ENCODE results near the gene HOXA3. TPM values are rescaled to one million over a fixed set of nuclear protein-coding genes. Genes with fewer than 3 reads are reported as not detected.

Gene HOXA3
- total RNA-seq, 4 donors from 2014 or later, result 5.5 to 19.9 (median 6.2) TPM

DNA sequence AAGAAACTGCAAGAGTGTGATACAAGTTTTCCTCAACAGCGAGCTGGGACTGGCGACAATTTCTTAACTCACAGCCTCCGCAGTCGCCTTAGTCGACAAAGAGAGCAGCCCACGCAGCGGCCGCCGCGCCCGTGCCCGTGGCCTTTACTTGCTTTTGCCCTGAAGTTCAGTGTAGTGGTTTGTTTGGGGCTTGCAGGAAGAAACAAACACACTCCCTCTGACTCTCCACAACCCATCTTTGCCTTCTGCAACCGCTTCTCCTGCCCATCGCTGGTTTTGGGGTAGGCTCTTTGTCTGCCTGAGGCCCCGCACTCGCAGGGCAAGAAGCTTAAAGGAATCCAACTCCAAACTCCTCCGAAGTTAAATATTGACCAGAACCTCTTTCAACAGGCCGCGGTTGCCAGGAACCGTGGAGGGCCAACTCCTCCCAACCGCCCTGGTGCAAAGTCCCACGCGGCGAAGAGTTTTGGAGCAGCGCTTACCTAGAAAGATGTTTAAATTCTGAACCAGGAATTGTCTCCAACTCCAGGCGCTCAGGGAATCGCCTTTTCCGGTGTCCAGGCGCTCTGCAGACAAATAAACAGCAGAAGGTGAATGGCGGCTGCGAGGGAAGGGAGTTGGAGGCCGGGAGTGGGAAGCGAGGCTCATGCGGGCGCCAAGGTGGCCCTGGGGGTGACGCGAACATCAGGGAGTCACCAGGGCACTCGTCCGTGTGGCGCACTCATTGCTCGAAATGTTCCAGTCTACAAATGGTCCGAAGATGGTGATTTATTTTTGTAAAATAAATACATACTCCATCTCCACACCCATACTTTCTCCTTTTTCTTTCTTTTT lies 30.1 kb downstream of the HOXA3 start:
- Histone ChIP-seq H3K27ac (no peak overlapping the region), H3K4me1 (no peaks in the 10 kb centered on the region), H3K4me3 (no peak overlapping the region), H3K36me3 (no peaks in the 10 kb centered on the region), H3K27me3 (no peaks in the 10 kb centered on the region), H3K9me3 (no peaks in the 10 kb centered on the region)
- 85% methylated on average over 42 of the region's 42 CpGs for WGBS
- no peak for TF ChIP-seq CTCF (IDR thresholded peaks at IDR 0.05)
- no peak for TF ChIP-seq POLR2A (IDR thresholded peaks at IDR 0.05)
- no peak for TF ChIP-seq POLR2AphosphoS5 (IDR thresholded peaks at IDR 0.05)
- no peak for TF ChIP-seq EP300 (IDR thresholded peaks at IDR 0.05)
- DNase-seq (ENCODE audit: low spot score in 2 of 2), result no peak

DNA sequence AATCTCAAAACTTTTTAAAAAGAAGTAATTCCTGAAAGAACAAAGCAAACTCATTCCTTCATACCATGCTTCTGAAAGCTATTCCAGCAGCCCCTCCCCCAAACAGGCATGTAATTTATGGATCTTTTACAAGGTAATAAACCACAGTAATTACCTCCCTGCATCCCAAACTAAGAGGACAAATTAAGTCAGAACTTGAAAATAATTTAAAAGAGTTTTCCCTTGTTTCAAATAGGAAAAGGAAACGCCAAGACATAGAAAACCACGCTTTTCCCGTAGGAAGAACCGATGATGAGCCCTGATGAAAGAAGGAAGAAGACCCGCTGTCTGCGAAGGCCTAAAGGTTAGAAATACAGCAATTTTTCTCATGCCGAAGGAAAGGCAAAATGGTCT lies 30.7 kb downstream of the HOXA3 start:
- no peak for TF ChIP-seq EP300 (IDR thresholded peaks at IDR 0.05)
- WGBS, result 85% methylated on average over 7 of the region's 7 CpGs
- DNase-seq (ENCODE audit: low spot score in 2 of 2), result no peak
- H3K4me3 ChIP-seq, result no peak overlapping the region
- no peaks in the 10 kb centered on the region for H3K4me1 ChIP-seq
- H3K9me3 ChIP-seq, result no peaks in the 10 kb centered on the region
- no peak overlapping the region for H3K27ac ChIP-seq
- no peaks in the 10 kb centered on the region for H3K36me3 ChIP-seq
- no peaks in the 10 kb centered on the region for H3K27me3 ChIP-seq

GRCh38 chr7:27119412-27119911 lies 32.9 kb downstream of the HOXA3 start:
- no peaks in the 10 kb centered on the region for H3K9me3 ChIP-seq
- H3K4me1 ChIP-seq, result peaks cover 7% of the 10 kb centered on the region
- no peak overlapping the region for H3K4me3 ChIP-seq
- DNase-seq (ENCODE audit: low spot score in 2 of 2), result no peak
- TF ChIP-seq EP300 (IDR thresholded peaks at IDR 0.05) (no peak), CTCF (IDR thresholded peaks at IDR 0.05) (no peak), POLR2AphosphoS5 (IDR thresholded peaks at IDR 0.05) (no peak), POLR2A (IDR thresholded peaks at IDR 0.05) (no peak)
- H3K36me3 ChIP-seq, result no peaks in the 10 kb centered on the region
- H3K27ac ChIP-seq, result no peak overlapping the region
- no peaks in the 10 kb centered on the region for H3K27me3 ChIP-seq
- 87% methylated on average over 1 of the region's 1 CpG for WGBS

- no peak overlapping the region for H3K4me3 ChIP-seq
- WGBS, result 80% methylated on average over 3 of the region's 3 CpGs
- H3K27me3 ChIP-seq, result no peaks in the 10 kb centered on the region
- TF ChIP-seq CTCF (IDR thresholded peaks at IDR 0.05) (no peak), EP300 (IDR thresholded peaks at IDR 0.05) (no peak)
- H3K36me3 ChIP-seq, result no peaks in the 10 kb centered on the region
- H3K4me1 ChIP-seq, result peaks cover 16% of the 10 kb centered on the region
- no peak for DNase-seq (ENCODE audit: low spot score in 2 of 2)
- H3K27ac ChIP-seq, result no peak overlapping the region
- H3K9me3 ChIP-seq, result no peaks in the 10 kb centered on the region
These were observed 33.8 kb downstream of the HOXA3 start for GRCh38 chr7:27118580-27118979.

GRCh38 chr7:27117887-27118491 lies 34.4 kb downstream of the HOXA3 start:
- H3K9me3 ChIP-seq, result no peaks in the 10 kb centered on the region
- H3K4me3 ChIP-seq, result peak overlapping the region; percentile 3
- H3K36me3 ChIP-seq, result no peaks in the 10 kb centered on the region
- no peak overlapping the region for H3K27ac ChIP-seq
- DNase-seq (ENCODE audit: low spot score in 2 of 2), result no peak
- TF ChIP-seq CTCF (IDR thresholded peaks at IDR 0.05) (no peak), EP300 (IDR thresholded peaks at IDR 0.05) (no peak), POLR2A (IDR thresholded peaks at IDR 0.05) (no peak), POLR2AphosphoS5 (IDR thresholded peaks at IDR 0.05) (no peak)
- no peaks in the 10 kb centered on the region for H3K27me3 ChIP-seq
- WGBS, result 90% methylated on average over 19 of the region's 19 CpGs
- H3K4me1 ChIP-seq, result peaks cover 22% of the 10 kb centered on the region
